Endothelial cell of umbilical vein (primary cell): ENCODE measurements around the gene PKNOX2. TPM values are rescaled to one million over a fixed set of nuclear protein-coding genes. Genes with fewer than 3 reads are reported as not detected.

Experiments
- BruUV-seq: library from RNA; stranded (reverse); fragments of 400-500 nt; replicated peaks from 2 replicates; lab custom pipeline; 2021; lab: Mats Ljungman, UMichigan
- CTCF ChIA-PET: fragments of 300-600, 350-600 bp; sonication (Branson Sonifier 250); formaldehyde crosslinking; loops from one replicate; lab custom pipeline; 2021; ENCODE audit warnings: antibody characterized with exemption, inconsistent platforms; lab: Charles Lee
- POLR2A ChIA-PET: fragments of 300-600, 350-600 bp; sonication (Branson Sonifier 250); formaldehyde crosslinking; loops from one replicate; lab custom pipeline; 2021; ENCODE audit warnings: antibody characterized with exemption, inconsistent platforms; lab: Charles Lee
- DNase-seq: peaks from one replicate; pipeline ENCODE4 v3.0.0-alpha.2; 2011; ENCODE audit warnings: low read depth, low spot score
- FAIRE-seq: peaks from 2 replicates; lab custom pipeline; 2011; peaks lifted over from hg19 to GRCh38; lab: Jason Lieb, UNC
- H2AFZ ChIP-seq: 2 replicates; pipeline ENCODE4 v1.6.0; 2012; ENCODE audit warnings: low read depth, low read length, control low read depth, inconsistent platforms
- H3K27ac ChIP-seq: 2 replicates; pipeline ENCODE4 v1.5.1; 2011; ENCODE audit warnings: low read depth, mild to moderate bottlenecking, control low read depth, low read length, moderate library complexity; ENCODE audit not compliant: insufficient read depth
- H3K27me3 ChIP-seq, 2 experiments: 2 replicates each; pipeline versions ENCODE4 v1.6.0 to v1.6.1; 2011; ENCODE audit warnings: low read length in 2 of 2, mixed read lengths in 1 of 2; ENCODE audit not compliant: control insufficient read depth in 2 of 2, insufficient read depth in 2 of 2
- H3K36me3 ChIP-seq, 2 experiments: 2 replicates in 1 of 2; 3 replicates in 1 of 2; pipeline ENCODE4 v1.5.1; 2011; ENCODE audit warnings: low read length in 2 of 2, mild to moderate bottlenecking in 1 of 2, moderate library complexity in 1 of 2; ENCODE audit not compliant: control insufficient read depth in 2 of 2, insufficient read depth in 2 of 2; ENCODE audit errors: extremely low read depth in 1 of 2
- H3K4me1 ChIP-seq: 3 replicates; pipeline ENCODE4 v1.5.1; 2011; ENCODE audit warnings: mild to moderate bottlenecking, low read length; ENCODE audit not compliant: control insufficient read depth, insufficient read depth; ENCODE audit errors: extremely low read depth
- H3K4me2 ChIP-seq: 2 replicates; pipeline ENCODE4 v1.6.1; 2011; ENCODE audit warnings: low read length, control low read depth, mixed read lengths; ENCODE audit not compliant: insufficient read depth
- H3K4me3 ChIP-seq, 3 experiments: fragments of 200-600 bp in 1 of 3; sonication (generic), shearing (Covaris generic) in 1 of 3; replicated peaks in 1 of 3; 2 replicates each; pipeline ENCODE4 v1.5.1; 2011 to 2016; ENCODE audit warnings: control low read depth in 3 of 3, low read length in 3 of 3, mild to moderate bottlenecking in 2 of 3, inconsistent platforms in 1 of 3, low read depth in 1 of 3, moderate library complexity in 1 of 3; ENCODE audit not compliant: insufficient read depth in 1 of 3
- H3K79me2 ChIP-seq: 2 replicates; pipeline ENCODE4 v1.6.0; 2012; ENCODE audit warnings: low read length, inconsistent platforms; ENCODE audit not compliant: control insufficient read depth, insufficient read depth
- H3K9ac ChIP-seq: replicated peaks from 2 replicates; pipeline ENCODE3; 2011; ENCODE audit warnings: low read length, control low read depth; ENCODE audit not compliant: insufficient read depth; ENCODE audit errors: extremely low read depth
- H3K9me1 ChIP-seq: replicated peaks from 3 replicates; pipeline ENCODE4 v1.6.0; 2011; ENCODE audit warnings: mild to moderate bottlenecking, low read length; ENCODE audit not compliant: control insufficient read depth, insufficient read depth; ENCODE audit errors: extremely low read depth
- H3K9me3 ChIP-seq: replicated peaks from 2 replicates; pipeline ENCODE4 v1.5.1; 2012; ENCODE audit warnings: low read length, inconsistent platforms; ENCODE audit not compliant: control insufficient read depth, insufficient read depth
- H4K20me1 ChIP-seq: replicated peaks from 2 replicates; pipeline ENCODE3; 2011; ENCODE audit warnings: mild to moderate bottlenecking, low read length; ENCODE audit not compliant: control insufficient read depth, insufficient read depth; ENCODE audit errors: extremely low read depth
- CTCF ChIP-seq, 2 donors: IDR thresholded peaks; 1 replicate in 1 of 2; 2 replicates in 1 of 2; pipeline ENCODE4 v1.5.1; 2011; ENCODE audit warnings: low read length in 2 of 2, mild to moderate bottlenecking in 2 of 2, moderate library complexity in 2 of 2, control low read depth in 1 of 2, inconsistent platforms in 1 of 2, low read depth in 1 of 2; ENCODE audit not compliant: insufficient read depth in 1 of 2; ENCODE audit errors: extremely low read depth in 1 of 2
- EZH2 ChIP-seq: IDR thresholded peaks from 2 replicates; pipeline ENCODE4 v1.6.1; 2012; ENCODE audit warnings: borderline replicate concordance, low read depth, mild to moderate bottlenecking, moderate library complexity, low read length, inconsistent platforms; ENCODE audit not compliant: severe bottlenecking
- FOS ChIP-seq: IDR thresholded peaks from 2 replicates; pipeline ENCODE4 v1.6.1; 2011; ENCODE audit warnings: mild to moderate bottlenecking, low read length, moderate library complexity, borderline replicate concordance; ENCODE audit not compliant: insufficient read depth
- GATA2 ChIP-seq: IDR thresholded peaks from 2 replicates; pipeline ENCODE4 v1.7.0; 2011; ENCODE audit warnings: low read depth, mild to moderate bottlenecking, moderate library complexity, mixed read lengths, low read length; ENCODE audit not compliant: insufficient read length, insufficient read depth
- JUN ChIP-seq: IDR thresholded peaks from 2 replicates; pipeline ENCODE4 v1.6.1; 2011; ENCODE audit warnings: borderline replicate concordance, low read depth; ENCODE audit not compliant: insufficient read length, insufficient read depth
- MAX ChIP-seq: IDR thresholded peaks from 2 replicates; pipeline ENCODE4 v1.6.1; 2011; ENCODE audit not compliant: insufficient read depth, insufficient read length
- MYC ChIP-seq: IDR thresholded peaks from one replicate; pipeline ENCODE4 v1.6.1; 2011; ENCODE audit warnings: mild to moderate bottlenecking, low read depth, low read length
- POLR2A ChIP-seq: IDR thresholded peaks from 2 replicates; pipeline ENCODE4 v1.6.1; 2012; ENCODE audit warnings: low read depth, mild to moderate bottlenecking, control low read depth, low read length
- POLR2AphosphoS5 ChIP-seq: IDR thresholded peaks from 2 replicates; pipeline ENCODE4 v1.6.1; 2012; ENCODE audit warnings: low read depth, mild to moderate bottlenecking, control low read depth, low read length, moderate library complexity; ENCODE audit not compliant: insufficient read depth
- dilution Hi-C: fragments of 300-500 bp; cut with MboI; formaldehyde crosslinking; loops from one replicate; pipeline ENCODE4 v1.15.0; 2019; ENCODE audit warnings: low sequenced_read_pairs; ENCODE audit not compliant: extremely low pct_ligation_motif_present
- intact Hi-C: fragments of 100-400 bp; cut with micrococcal nuclease; formaldehyde crosslinking; loops from one replicate; pipeline ENCODE4 v1.10.0; 2022
- polyA plus RNA-seq, 4 experiments: library from polyadenylated mRNA; depleted of rRNA in 3 of 4; stranded (reverse) in 3 of 4; unstranded in 1 of 4; fragments of >200 nt; gene quantifications; 2 replicates each; pipeline versions ENCODE4 v1.2.1 to v1.2.3, GENCODE V29; 2011 to 2012; ENCODE audit warnings: missing spikeins in 1 of 4
- total RNA-seq: library from RNA; stranded (reverse); gene quantifications from 2 replicates; pipeline ENCODE4 v1.2.3, GENCODE V29; 2021

Gene PKNOX2
- total and polyA plus RNA-seq, 2 donors (not counting 3 experiments of a cell fraction or from before 2014, with no cell fraction given), result 0.11 to 0.91 TPM

GRCh38 chr11:125285844-125286243 is 121.3 kb downstream of the PKNOX2 start:
- Histone ChIP-seq H3K9ac (no peak overlapping the region), H3K36me3 (no peaks in the 10 kb centered on the region), H3K4me2 (no peak overlapping the region), H3K4me1 (peaks cover 5% of the 10 kb centered on the region), H3K27ac (no peak overlapping the region), H3K79me2 (no peaks in the 10 kb centered on the region), H3K4me3 (no peak overlapping the region), H2AFZ (no peak overlapping the region), H3K9me3 (no peaks in the 10 kb centered on the region), H4K20me1 (no peaks in the 10 kb centered on the region), H3K27me3 (peaks cover 0 to 3% of the 10 kb centered on the region in 2 experiments), H3K9me1 (no peaks in the 10 kb centered on the region)
- dilution Hi-C loops (no loop called here), intact Hi-C loops (no loop called here)
- CTCF ChIA-PET, result interaction anchor here (0.9 to 2.3 kb wide), 5 partner anchors 8 to 144 kb away, joined by 3 to 9 read pairs (median 4); no protein-coding TSS in a partner anchor
- BruUV-seq, result no TSS peak
- FAIRE-seq (no peak), DNase-seq (no peak)
- no peak for TF ChIP-seq MAX
- no peak for TF ChIP-seq POLR2AphosphoS5
- TF ChIP-seq FOS, result no peak
- no peak for TF ChIP-seq EZH2
- no peak for TF ChIP-seq CTCF (IDR thresholded peaks at IDR 0.05; ENCODE audit: extremely low read depth in 1 of 2, insufficient read depth in 1 of 2, low read depth in 1 of 2, low read length in 2 of 2)
- no peak for TF ChIP-seq JUN
- no peak for TF ChIP-seq POLR2A
- TF ChIP-seq MYC, result no peak
- no peak for TF ChIP-seq GATA2
- POLR2A ChIA-PET, result no interaction called here
